Caco-2 (cell line): Measurements from ENCODE around the gene HACD4. TPM values are rescaled to one million over a fixed set of nuclear protein-coding genes. Genes with fewer than 3 reads are reported as not detected.

Experiments
- BruUV-seq: library from RNA; stranded (reverse); fragments of 400-500 nt; replicated peaks from 2 replicates; lab custom pipeline; 2021; lab: Mats Ljungman, UMichigan
- CTCF ChIA-PET: fragments of 300-600 bp; sonication (Branson Sonifier 250); formaldehyde crosslinking; loops from one replicate; lab custom pipeline; 2022; ENCODE audit warnings: antibody characterized with exemption; lab: Charles Lee
- POLR2A ChIA-PET: fragments of 300-600 bp; sonication (Branson Sonifier 250); formaldehyde crosslinking; loops from one replicate; lab custom pipeline; 2022; ENCODE audit warnings: antibody characterized with exemption; lab: Charles Lee
- DNase-seq, 2 experiments: peaks; one replicate each; pipeline versions ENCODE4 v3.0.0 to v3.0.0-alpha.2; 2020 to 2022
- H3K27me3 ChIP-seq: replicated peaks from 2 replicates; pipeline ENCODE4 v1.6.0; 2011; ENCODE audit warnings: low read length; ENCODE audit not compliant: control insufficient read depth, insufficient read depth
- H3K36me3 ChIP-seq: 2 replicates; pipeline ENCODE4 v1.5.1; 2011; ENCODE audit warnings: low read length; ENCODE audit not compliant: control insufficient read depth, insufficient read depth
- H3K4me1 ChIP-seq: fragments of 250-450 bp; sonication (Bioruptor Pico); 2 replicates; pipeline ENCODE4 v1.5.1; 2020; ENCODE audit warnings: mild to moderate bottlenecking
- H3K4me3 ChIP-seq: 2 replicates; pipeline ENCODE4 v1.5.1; 2011; ENCODE audit warnings: low read depth, mild to moderate bottlenecking, control low read depth, low read length
- H3K9me3 ChIP-seq: fragments of 250-450 bp; sonication (Bioruptor Pico); 2 replicates; pipeline ENCODE4 v1.5.1; 2020; ENCODE audit warnings: mild to moderate bottlenecking, moderate library complexity
- H3K27ac Mint-ChIP-seq: one replicate; pipeline ENCODE4 v1.8.0; 2022; ENCODE audit warnings: mixed read lengths; ENCODE audit not compliant: unreplicated experiment
- H3K27me3 Mint-ChIP-seq: one replicate; pipeline ENCODE4 v1.8.0; 2022; ENCODE audit warnings: mixed read lengths; ENCODE audit not compliant: insufficient read depth, unreplicated experiment
- H3K36me3 Mint-ChIP-seq: one replicate; pipeline ENCODE4 v1.8.0; 2022; ENCODE audit warnings: mild to moderate bottlenecking, mixed read lengths; ENCODE audit not compliant: insufficient read depth, unreplicated experiment
- H3K4me1 Mint-ChIP-seq: one replicate; pipeline ENCODE4 v1.8.0; 2022; ENCODE audit warnings: low read depth, mixed read lengths; ENCODE audit not compliant: unreplicated experiment
- H3K4me3 Mint-ChIP-seq: one replicate; pipeline ENCODE4 v1.8.0; 2022; ENCODE audit warnings: mild to moderate bottlenecking, moderate library complexity, mixed read lengths; ENCODE audit not compliant: unreplicated experiment
- H3K9me3 Mint-ChIP-seq: one replicate; pipeline ENCODE4 v1.8.0; 2022; ENCODE audit warnings: mixed read lengths; ENCODE audit not compliant: unreplicated experiment
- CTCF ChIP-seq, 2 experiments: fragments of 200-600 bp in 1 of 2; IDR thresholded peaks; 1 replicate in 1 of 2; 2 replicates in 1 of 2; pipeline versions ENCODE4 v1.5.1 to v1.8.0; 2011 to 2022; ENCODE audit warnings: antibody characterized with exemption in 1 of 2, control low read depth in 1 of 2, inconsistent platforms in 1 of 2, low read depth in 1 of 2, low read length in 1 of 2, mild to moderate bottlenecking in 1 of 2, moderate library complexity in 1 of 2; ENCODE audit not compliant: insufficient read depth in 1 of 2, severe bottlenecking in 1 of 2, unreplicated experiment in 1 of 2
- intact Hi-C: fragments of 100-400 bp; cut with micrococcal nuclease; formaldehyde crosslinking; loops from one replicate; pipeline ENCODE4 v1.10.0; 2022; ENCODE audit not compliant: unreplicated experiment
- total RNA-seq: library from RNA; stranded (reverse); gene quantifications from 2 replicates; pipeline ENCODE4 v1.2.3, GENCODE V29; 2022

HACD4 gene
- total RNA-seq, 1 experiment from 2014 or later = not detected

GRCh38 chr9:21018177-21018576, 13.3 kb downstream of the HACD4 start:
- Mint-ChIP-seq H3K36me3 (no peaks in the 10 kb centered on the region), H3K4me1 (no peaks in the 10 kb centered on the region), H3K27ac (no peak overlapping the region), H3K27me3 (no peaks in the 10 kb centered on the region), H3K9me3 (no peaks in the 10 kb centered on the region), H3K4me3 (no peak overlapping the region)
- Histone ChIP-seq H3K9me3 (no peaks in the 10 kb centered on the region), H3K4me3 (no peak overlapping the region), H3K36me3 (no peaks in the 10 kb centered on the region), H3K4me1 (no peaks in the 10 kb centered on the region), H3K27me3 (no peaks in the 10 kb centered on the region)
- no peak for TF ChIP-seq CTCF (IDR thresholded peaks at IDR 0.05; ENCODE audit: insufficient read depth in 1 of 2, low read depth in 1 of 2, low read length in 1 of 2, severe bottlenecking in 1 of 2, unreplicated experiment in 1 of 2)
- ChIA-PET POLR2A (no interaction called here), CTCF (no interaction called here)
- no TSS peak for BruUV-seq
- DNase-seq = no peak
- intact Hi-C loops = no loop called here

GRCh38 chr9:21016701-21017491, 14.5 kb downstream of the HACD4 start:
- ChIA-PET POLR2A (no interaction called here), CTCF (no interaction called here)
- Mint-ChIP-seq H3K27ac (no peak overlapping the region), H3K4me3 (no peak overlapping the region), H3K27me3 (no peaks in the 10 kb centered on the region), H3K4me1 (no peaks in the 10 kb centered on the region), H3K36me3 (no peaks in the 10 kb centered on the region), H3K9me3 (no peaks in the 10 kb centered on the region)
- Histone ChIP-seq H3K4me3 (no peak overlapping the region), H3K27me3 (no peaks in the 10 kb centered on the region), H3K9me3 (no peaks in the 10 kb centered on the region), H3K36me3 (no peaks in the 10 kb centered on the region), H3K4me1 (no peaks in the 10 kb centered on the region)
- TF ChIP-seq CTCF (IDR thresholded peaks at IDR 0.05; ENCODE audit: insufficient read depth in 1 of 2, low read depth in 1 of 2, low read length in 1 of 2, severe bottlenecking in 1 of 2, unreplicated experiment in 1 of 2) = no peak
- no TSS peak for BruUV-seq
- intact Hi-C loops = no loop called here
- no peak for DNase-seq

- Histone ChIP-seq H3K4me1 (no peaks in the 10 kb centered on the region), H3K36me3 (no peaks in the 10 kb centered on the region), H3K4me3 (no peak overlapping the region), H3K9me3 (no peaks in the 10 kb centered on the region), H3K27me3 (no peaks in the 10 kb centered on the region)
- no peak overlapping the region for H3K4me3 Mint-ChIP-seq
- H3K9me3 Mint-ChIP-seq = no peaks in the 10 kb centered on the region
- ChIA-PET POLR2A (no interaction called here), CTCF (no interaction called here)
- H3K36me3 Mint-ChIP-seq = no peaks in the 10 kb centered on the region
- TF ChIP-seq CTCF (IDR thresholded peaks at IDR 0.05; ENCODE audit: insufficient read depth in 1 of 2, low read depth in 1 of 2, low read length in 1 of 2, severe bottlenecking in 1 of 2, unreplicated experiment in 1 of 2) = no peak
- BruUV-seq = no TSS peak
- H3K4me1 Mint-ChIP-seq = no peaks in the 10 kb centered on the region
- no peak for DNase-seq
- intact Hi-C loops = no loop called here
- H3K27me3 Mint-ChIP-seq = no peaks in the 10 kb centered on the region
- H3K27ac Mint-ChIP-seq = no peak overlapping the region
Measured at GRCh38 chr9:21015995-21016394, 15.4 kb downstream of the HACD4 start.
